HG03196 (cell line): ENCODE measurements around the gene HOXA5.

Experiments used
- ATAC-seq: cut with Tn5 transposase; IDR thresholded peaks from one replicate; pipeline ENCODE4 v1.9.1; 2021; ENCODE audit not compliant: unreplicated experiment

Gene HOXA5

GRCh38 chr7:27109466-27110185 is 33.9 kb downstream of the HOXA5 start:
- ATAC-seq: no peak

DNA sequence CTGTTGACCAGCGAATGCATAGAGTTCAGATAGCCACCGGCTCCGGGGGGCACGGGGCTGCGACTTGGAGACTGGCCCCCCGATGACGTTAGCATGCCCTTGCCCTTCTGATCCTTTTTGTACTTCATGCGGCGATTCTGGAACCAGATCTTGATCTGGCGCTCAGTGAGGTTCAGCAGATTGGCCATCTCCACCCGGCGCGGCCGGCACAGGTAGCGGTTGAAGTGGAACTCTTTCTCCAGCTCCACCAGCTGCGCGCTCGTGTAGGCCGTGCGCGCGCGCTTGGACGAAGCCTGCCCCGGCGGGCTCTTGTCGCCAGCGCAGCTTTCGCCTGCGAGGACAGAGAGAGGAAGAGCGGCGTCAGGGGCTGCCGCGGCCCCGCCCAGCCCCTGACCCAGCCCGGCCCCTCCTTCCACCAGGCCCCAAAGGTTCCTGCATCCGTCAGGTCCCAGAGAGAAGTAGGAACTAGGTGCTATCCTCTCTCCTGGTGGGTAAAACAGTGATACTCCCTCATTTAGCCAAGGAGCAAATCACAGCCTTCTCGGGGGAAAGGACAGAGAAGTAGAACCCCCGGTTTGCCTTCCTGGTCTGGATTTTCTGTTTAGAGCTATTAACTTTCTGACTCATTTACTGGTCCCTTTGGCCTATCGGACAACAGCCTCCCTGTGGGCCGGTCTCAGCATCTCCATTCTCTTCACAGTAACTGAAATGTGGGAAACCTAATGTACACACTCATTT is 34.9 kb downstream of the HOXA5 start:
- ATAC-seq: no peak

DNA sequence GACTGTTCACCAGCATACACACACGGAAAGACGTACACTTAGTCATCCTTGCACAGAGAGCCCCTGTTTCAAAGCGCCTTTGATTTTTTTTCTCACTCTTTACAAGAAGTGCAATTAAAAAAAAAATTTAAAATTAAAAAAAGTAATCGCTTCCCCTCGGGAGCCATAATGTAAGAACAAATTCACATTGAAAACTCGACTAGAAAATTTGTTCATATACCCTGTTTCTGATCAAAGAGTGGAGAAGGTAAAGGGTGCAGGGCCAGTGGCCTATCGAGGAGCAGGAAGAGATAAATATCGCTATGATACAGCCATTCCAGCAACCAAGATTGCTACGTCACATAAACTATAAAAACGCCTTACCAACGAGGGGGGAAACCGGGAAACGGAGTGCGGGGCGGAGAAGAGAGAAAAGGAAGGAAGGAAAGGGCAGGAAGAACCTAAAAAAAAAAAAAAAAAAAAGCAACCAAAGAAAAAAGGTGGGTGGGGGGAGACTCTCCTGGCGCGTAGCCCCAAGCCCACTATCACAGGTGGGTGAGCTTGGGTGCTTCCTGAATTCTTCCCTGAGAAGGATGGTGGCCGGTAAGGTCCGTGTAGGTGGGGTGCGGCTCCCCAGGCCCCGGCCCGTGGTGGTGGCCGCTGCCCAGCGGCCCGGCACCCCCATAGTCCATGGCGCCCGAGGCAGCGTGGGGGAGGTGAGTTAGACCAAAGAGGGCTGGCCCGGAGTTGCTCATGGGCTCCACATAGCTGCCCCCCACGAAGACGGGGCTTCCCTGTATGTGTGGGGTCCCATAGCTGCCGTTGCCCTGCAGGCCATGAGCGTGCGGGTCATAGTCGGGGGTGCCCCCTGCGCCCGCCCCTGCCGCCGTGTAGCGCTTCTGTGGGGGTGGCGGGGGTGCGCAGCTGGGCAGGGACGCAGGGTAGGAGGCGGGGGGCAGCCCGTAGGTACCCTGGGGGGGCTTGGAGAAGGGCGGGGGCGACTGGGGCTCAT is 35.8 kb downstream of the HOXA5 start:
- ATAC-seq: no peak

DNA sequence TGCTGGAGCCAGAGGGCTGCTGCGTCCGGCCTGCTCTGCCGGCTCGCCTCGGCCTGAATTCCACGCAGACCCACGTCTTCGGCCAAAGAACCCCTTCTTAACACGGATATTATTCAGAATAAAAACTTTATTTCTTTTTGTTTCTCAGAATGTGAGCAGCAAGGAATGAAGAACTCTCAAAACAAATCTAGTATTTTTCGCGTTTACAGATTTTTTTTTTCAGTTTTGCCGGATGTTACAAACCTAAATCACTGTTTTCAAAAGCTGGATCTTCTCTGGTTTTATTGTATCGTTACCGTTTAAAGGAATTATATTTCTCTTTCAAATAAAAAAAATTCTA is 36.6 kb downstream of the HOXA5 start:
- ATAC-seq: no peak

- no peak for ATAC-seq
These were observed 37.1 kb downstream of the HOXA5 start for GRCh38 chr7:27106181-27106900.

GRCh38 chr7:27105301-27106031 is 38.0 kb downstream of the HOXA5 start:
- ATAC-seq: no peak

GRCh38 chr7:27104341-27105058 is 39.0 kb downstream of the HOXA5 start:
- ATAC-seq: no peak

- no peak for ATAC-seq
These were observed 39.8 kb downstream of the HOXA5 start for GRCh38 chr7:27103489-27104226.

- no peak for ATAC-seq
These were observed 40.7 kb downstream of the HOXA5 start, which contains the start of gene HOXA2 for GRCh38 chr7:27102581-27103442. HOXA2 (minus strand) TSS chr7:27102683; CDS start chr7:27102500, 183 bp downstream.

DNA sequence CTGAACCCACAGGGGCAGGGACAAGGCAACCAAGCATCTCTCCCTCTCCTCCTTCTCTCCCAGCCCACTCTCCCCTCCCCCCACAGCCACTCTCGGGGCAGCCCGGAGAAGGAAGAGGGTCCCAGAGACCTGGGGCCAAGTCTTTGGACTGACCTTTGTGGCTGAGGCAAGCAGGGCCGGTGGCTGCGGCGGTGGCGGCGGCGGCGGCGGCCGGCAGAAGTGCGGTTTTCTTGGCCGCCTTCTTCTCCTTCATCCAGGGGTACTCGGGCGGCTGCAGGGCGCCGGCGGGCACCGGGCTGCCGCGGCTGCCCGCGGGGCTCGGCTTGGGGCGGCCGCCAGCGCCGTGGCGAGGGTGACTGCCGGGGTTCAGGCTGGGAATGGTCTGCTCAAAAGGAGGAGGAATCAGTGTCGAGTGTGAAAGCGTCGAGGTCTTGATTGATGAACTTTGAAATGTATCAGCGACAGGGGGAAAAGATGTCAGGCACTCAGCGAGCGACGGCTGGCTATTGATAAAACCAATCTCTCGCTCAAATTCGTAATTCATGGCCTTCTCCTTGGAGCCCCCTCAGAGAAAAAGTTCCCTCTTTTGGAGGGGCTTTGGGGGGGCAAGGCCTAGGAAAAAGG is 41.4 kb downstream of the HOXA5 start:
- no peak for ATAC-seq

- ATAC-seq: no peak
These were observed 42.1 kb downstream of the HOXA5 start for GRCh38 chr7:27101171-27101956.

GRCh38 chr7:27100694-27101170 is 42.7 kb downstream of the HOXA5 start:
- no peak for ATAC-seq

GRCh38 chr7:27099453-27100370 is 43.8 kb downstream of the HOXA5 start:
- no peak for ATAC-seq

GRCh38 chr7:27098578-27099451 is 44.7 kb downstream of the HOXA5 start:
- no peak for ATAC-seq
